Parathyroid adenoma (tissue), 2 donors: ENCODE measurements around the gene ITIH3.

ENCODE experiments used
- H2AFZ ChIP-seq: fragments of 300-600 bp; sonication (generic); one replicate; pipeline ENCODE4 v1.7.0; 2017; ENCODE audit warnings: antibody characterized with exemption, mild to moderate bottlenecking
- H3K27ac ChIP-seq: fragments of 300-600 bp; sonication (generic); one replicate; pipeline ENCODE4 v1.7.0; 2017
- H3K27me3 ChIP-seq: fragments of 300-600 bp; sonication (generic); one replicate; pipeline ENCODE4 v1.7.0; 2017; ENCODE audit warnings: low read length; ENCODE audit not compliant: control insufficient read depth, insufficient read depth
- H3K36me3 ChIP-seq: fragments of 300-600 bp; sonication (generic); one replicate; pipeline ENCODE4 v1.7.0; 2017; ENCODE audit warnings: low read length; ENCODE audit not compliant: control insufficient read depth, insufficient read depth
- H3K4me1 ChIP-seq: fragments of 300-600 bp; sonication (generic); one replicate; pipeline ENCODE4 v1.7.0; 2017; ENCODE audit warnings: control low read depth
- H3K4me2 ChIP-seq: fragments of 300-600 bp; sonication (generic); one replicate; pipeline ENCODE4 v1.7.0; 2017; ENCODE audit warnings: low read length
- H3K4me3 ChIP-seq: fragments of 300-600 bp; sonication (generic); one replicate; pipeline ENCODE4 v1.7.0; 2017; ENCODE audit warnings: low read depth, low read length
- H3K79me2 ChIP-seq: fragments of 300-600 bp; sonication (generic); one replicate; pipeline ENCODE4 v1.7.0; 2017; ENCODE audit warnings: control low read depth
- H3K9ac ChIP-seq: fragments of 300-600 bp; sonication (generic); one replicate; pipeline ENCODE4 v1.7.0; 2017; ENCODE audit warnings: mild to moderate bottlenecking
- H3K9me3 ChIP-seq: fragments of 300-600 bp; sonication (generic); one replicate; pipeline ENCODE4 v1.7.0; 2017; ENCODE audit warnings: low read length; ENCODE audit not compliant: control insufficient read depth
- TF ChIP-seq, protein P1 (sequence below): fragments of 300-600 bp; sonication (generic); IDR thresholded peaks from one replicate; pipeline ENCODE4 v1.7.0; 2017; ENCODE audit warnings: antibody characterized with exemption, mild to moderate bottlenecking
- donor health status: primary hyperparathyroidism.

The ITIH3 gene

GRCh38 chr3:52777127-52777958 lies 17.3 kb upstream of the ITIH3 start, which contains the start of gene ITIH1:
TSS of gene ITIH1 (plus strand) at chr3:52777599. CDS start at chr3:52777616, 17 bp downstream.
- Histone ChIP-seq H3K4me3 (no peak within 1 kb of the TSS), H3K4me2 (no peak within 1 kb of the TSS), H3K9ac (no peak within 1 kb of the TSS), H3K9me3 (no peaks in the 10 kb centered on the region), H2AFZ (no peak within 1 kb of the TSS), H3K4me1 (no peaks in the 10 kb centered on the region), H3K27ac (no peak within 1 kb of the TSS), H3K79me2 (no peaks in the 10 kb centered on the region), H3K27me3 (no peaks in the 10 kb centered on the region), H3K36me3 (no peaks in the 10 kb centered on the region)
- TF ChIP-seq, protein P1, sequence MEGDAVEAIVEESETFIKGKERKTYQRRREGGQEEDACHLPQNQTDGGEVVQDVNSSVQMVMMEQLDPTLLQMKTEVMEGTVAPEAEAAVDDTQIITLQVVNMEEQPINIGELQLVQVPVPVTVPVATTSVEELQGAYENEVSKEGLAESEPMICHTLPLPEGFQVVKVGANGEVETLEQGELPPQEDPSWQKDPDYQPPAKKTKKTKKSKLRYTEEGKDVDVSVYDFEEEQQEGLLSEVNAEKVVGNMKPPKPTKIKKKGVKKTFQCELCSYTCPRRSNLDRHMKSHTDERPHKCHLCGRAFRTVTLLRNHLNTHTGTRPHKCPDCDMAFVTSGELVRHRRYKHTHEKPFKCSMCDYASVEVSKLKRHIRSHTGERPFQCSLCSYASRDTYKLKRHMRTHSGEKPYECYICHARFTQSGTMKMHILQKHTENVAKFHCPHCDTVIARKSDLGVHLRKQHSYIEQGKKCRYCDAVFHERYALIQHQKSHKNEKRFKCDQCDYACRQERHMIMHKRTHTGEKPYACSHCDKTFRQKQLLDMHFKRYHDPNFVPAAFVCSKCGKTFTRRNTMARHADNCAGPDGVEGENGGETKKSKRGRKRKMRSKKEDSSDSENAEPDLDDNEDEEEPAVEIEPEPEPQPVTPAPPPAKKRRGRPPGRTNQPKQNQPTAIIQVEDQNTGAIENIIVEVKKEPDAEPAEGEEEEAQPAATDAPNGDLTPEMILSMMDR = no peak

DNA sequence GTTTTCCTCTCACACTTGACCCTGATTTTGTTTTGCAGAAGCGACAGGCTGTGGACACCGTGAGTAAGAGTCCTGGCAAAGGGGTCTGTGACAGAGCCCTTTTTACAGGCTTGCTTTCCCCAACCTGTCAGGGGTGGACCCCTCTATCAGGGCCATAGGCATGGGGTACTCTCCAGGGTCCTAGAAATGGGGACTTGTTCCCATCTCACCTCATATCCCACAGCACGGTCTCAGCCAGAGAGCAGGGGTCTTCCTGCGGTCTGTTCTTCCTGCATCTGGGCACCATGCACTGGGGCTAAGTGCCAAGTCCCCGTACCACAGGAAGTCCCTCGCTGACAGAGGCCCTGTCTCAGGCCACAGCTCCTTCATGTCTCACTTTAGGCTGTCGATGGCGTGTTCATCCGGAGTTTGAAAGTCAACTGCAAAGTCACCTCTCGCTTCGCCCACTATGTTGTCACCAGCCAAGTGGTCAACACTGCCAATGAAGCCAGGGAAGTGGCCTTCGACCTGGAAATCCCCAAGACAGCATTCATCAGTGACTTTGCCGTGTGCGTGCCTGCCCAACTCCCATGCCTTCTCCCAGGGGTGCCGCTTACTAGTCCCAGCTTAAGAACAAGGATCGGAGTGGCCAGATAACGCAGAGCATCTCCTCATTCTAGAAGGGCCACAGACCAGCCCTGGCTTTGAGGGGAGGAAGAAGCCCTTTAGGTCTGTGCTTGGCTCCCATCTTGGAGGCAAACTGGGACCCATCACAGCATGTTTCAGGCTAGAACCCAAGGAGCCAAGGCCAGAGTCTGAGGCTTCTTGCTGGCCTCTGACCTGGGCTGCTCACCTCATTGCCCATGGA lies 16.4 kb upstream of the ITIH3 start:
- Histone ChIP-seq H3K9ac (no peak overlapping the region), H3K4me2 (no peak overlapping the region), H3K9me3 (no peaks in the 10 kb centered on the region), H3K27ac (no peak overlapping the region), H3K27me3 (no peaks in the 10 kb centered on the region), H3K4me3 (no peak overlapping the region), H3K36me3 (no peaks in the 10 kb centered on the region), H3K79me2 (no peaks in the 10 kb centered on the region), H3K4me1 (no peaks in the 10 kb centered on the region), H2AFZ (no peak overlapping the region)
- TF ChIP-seq, protein P1 = no peak

GRCh38 chr3:52779011-52779836 lies 15.4 kb upstream of the ITIH3 start:
- Histone ChIP-seq H3K27ac (no peak overlapping the region), H3K4me1 (no peaks in the 10 kb centered on the region), H3K36me3 (no peaks in the 10 kb centered on the region), H3K79me2 (no peaks in the 10 kb centered on the region), H3K9me3 (no peaks in the 10 kb centered on the region), H3K9ac (no peak overlapping the region), H2AFZ (no peak overlapping the region), H3K4me3 (no peak overlapping the region), H3K4me2 (no peak overlapping the region), H3K27me3 (no peaks in the 10 kb centered on the region)
- TF ChIP-seq, protein P1 = no peak

DNA sequence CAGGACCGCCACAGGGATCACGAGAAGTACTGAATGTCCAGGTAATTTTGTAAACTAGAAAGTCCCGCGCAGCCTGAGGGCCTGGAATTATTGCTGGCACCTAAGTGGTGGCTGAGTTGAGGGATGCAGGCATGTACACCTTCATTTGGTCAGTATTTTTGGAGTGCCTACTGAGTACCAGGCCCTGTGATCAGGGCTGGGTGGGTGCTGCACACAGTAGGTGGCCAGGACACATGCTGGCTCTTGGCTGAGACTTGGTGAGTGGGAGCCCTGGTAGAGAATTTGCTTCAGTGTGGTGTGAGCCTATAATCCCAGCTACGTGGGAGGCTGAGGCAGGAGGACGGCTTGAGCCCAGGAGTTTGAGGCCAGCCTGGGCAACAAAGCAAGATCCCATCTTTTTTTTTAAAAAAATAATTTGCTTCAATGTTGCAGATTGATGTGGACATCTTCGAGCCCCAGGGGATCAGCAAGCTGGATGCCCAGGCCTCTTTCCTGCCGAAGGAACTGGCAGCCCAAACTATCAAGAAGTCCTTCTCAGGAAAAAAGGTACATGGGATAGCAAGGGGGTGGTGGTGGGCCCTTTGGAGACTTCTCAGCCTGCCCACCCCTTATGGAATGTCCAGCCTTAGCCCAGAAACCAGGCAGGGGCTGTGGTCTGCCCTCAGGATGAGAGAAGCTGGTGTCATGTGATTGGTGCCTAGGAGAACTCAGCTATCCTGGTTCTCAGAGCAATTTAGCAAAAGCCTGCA lies 14.6 kb upstream of the ITIH3 start:
- no peak overlapping the region for H2AFZ ChIP-seq
- TF ChIP-seq, protein P1 = no peak
- no peak overlapping the region for H3K4me3 ChIP-seq
- no peak overlapping the region for H3K9ac ChIP-seq
- no peak overlapping the region for H3K4me2 ChIP-seq
- no peak overlapping the region for H3K27ac ChIP-seq
- H3K4me1 ChIP-seq = no peaks in the 10 kb centered on the region
- no peaks in the 10 kb centered on the region for H3K27me3 ChIP-seq
- H3K36me3 ChIP-seq = no peaks in the 10 kb centered on the region
- H3K79me2 ChIP-seq = no peaks in the 10 kb centered on the region
- H3K9me3 ChIP-seq = no peaks in the 10 kb centered on the region
